Tibial nerve (tissue), 3 donors: ENCODE measurements around the gene ZNF319.

ENCODE experiments used
- CTCF ChIP-seq, 5 experiments: fragments of 200-600 bp in 3 of 5; fragments of 450-650 bp in 2 of 5; sonication (generic) in 3 of 5; IDR thresholded peaks; one replicate each; pipeline ENCODE4 v1.5.1; 2016 to 2019; ENCODE audit warnings: antibody characterized with exemption in 5 of 5, mild to moderate bottlenecking in 3 of 5, moderate library complexity in 2 of 5
- POLR2A ChIP-seq, 2 donors: fragments of 450-650 bp; IDR thresholded peaks; one replicate each; pipeline ENCODE4 v1.6.1; 2017; ENCODE audit warnings: antibody characterized with exemption in 2 of 2, mild to moderate bottlenecking in 2 of 2, moderate library complexity in 2 of 2

DNA sequence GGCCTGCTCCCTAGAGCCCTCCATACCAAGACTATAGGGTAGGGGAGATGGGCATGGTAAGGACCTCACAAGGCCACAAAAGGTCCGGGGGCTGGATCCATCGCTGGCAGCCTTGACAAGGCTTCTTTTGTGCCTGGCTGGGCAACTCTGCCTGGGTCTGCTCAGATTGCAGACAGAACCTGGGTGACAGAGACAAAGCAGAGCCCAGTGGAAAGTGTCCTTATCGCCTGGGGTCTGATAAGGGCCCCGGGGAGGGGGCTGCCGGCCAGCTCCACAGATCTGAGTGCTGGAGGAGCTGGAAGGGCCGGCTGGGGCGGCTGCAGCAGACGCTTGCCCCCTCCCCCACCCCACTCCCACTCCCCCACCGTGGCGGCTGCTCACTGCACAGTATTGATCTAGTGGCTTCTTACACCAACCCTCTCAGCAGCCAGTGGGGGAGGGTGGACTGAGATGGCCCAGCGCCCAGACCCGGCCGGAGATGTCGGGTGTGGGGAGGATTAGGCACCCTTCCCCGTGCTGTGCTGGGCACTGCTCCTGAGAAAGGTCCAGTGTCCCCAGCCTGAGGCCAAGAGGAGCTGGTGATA lies 32.3 kb upstream of the ZNF319 start:
- TF ChIP-seq POLR2A (IDR thresholded peaks at IDR 0.05) (no peak), CTCF (IDR thresholded peaks at IDR 0.05) (no peak)
